PFSK-1 (cell line): ENCODE data around the gene NAA40.

ENCODE experiments used
- POLR2AphosphoS5 ChIP-seq: IDR thresholded peaks from 2 replicates; pipeline ENCODE4 v1.6.1; 2012; ENCODE audit warnings: low read depth, mild to moderate bottlenecking, control low read depth, low read length, moderate library complexity
- SIN3A ChIP-seq: IDR thresholded peaks from 2 replicates; pipeline ENCODE4 v1.6.1; 2012; ENCODE audit warnings: mild to moderate bottlenecking, low read length, moderate library complexity, borderline replicate concordance; ENCODE audit not compliant: insufficient read depth
- TAF1 ChIP-seq: IDR thresholded peaks from 2 replicates; pipeline ENCODE4 v1.6.1; 2012; ENCODE audit warnings: low read length, control low read depth, borderline replicate concordance; ENCODE audit not compliant: insufficient read depth
- TF ChIP-seq, protein P1 (sequence below), 2 experiments: IDR thresholded peaks; 2 replicates each; pipeline versions ENCODE4 v1.6.1 to v1.8.0; 2011 to 2012; ENCODE audit warnings: low read depth in 2 of 2, low read length in 2 of 2, control low read depth in 1 of 2, inconsistent platforms in 1 of 2, mild to moderate bottlenecking in 1 of 2, moderate library complexity in 1 of 2; ENCODE audit not compliant: insufficient read depth in 1 of 2

DNA sequence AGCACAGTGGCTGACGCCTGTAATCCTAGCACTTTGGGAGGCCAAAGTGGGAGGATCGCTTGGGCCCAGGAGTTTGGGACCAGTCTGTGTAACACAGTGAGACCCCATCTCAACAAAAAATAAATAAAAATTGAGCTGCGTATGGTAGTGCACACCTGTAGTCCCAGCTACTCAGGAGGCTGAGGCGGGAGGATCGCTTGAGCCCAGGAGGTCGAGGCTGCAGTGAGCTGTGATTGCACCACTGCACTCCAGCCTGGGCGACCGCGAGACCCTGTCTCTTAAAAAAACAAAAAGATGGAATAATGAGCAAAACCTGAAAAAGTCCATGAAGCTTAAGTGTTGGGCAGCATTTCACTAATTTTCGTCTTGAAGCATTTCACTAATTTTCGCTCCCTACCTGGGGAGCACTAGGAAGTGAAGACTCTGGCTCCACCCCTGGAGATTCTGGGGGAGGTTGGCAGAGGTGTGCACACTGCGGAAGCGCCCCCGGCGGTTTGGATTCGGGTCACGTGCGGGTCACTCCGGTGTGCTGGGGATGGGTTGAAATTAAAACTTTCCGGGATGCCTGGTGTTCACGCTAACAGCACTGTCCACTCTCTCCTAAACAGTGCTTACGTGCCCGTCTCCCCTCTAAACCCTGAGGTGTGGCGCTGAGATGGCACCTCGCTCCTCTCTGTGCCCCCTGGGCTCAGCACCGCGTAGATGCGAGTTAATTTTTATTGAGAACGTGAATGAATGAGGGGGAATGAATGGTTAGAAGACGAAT is 906 bp upstream of the NAA40 start:
- TF ChIP-seq SIN3A: no peak
- no peak for TF ChIP-seq TAF1
- TF ChIP-seq POLR2AphosphoS5: no peak
- TF ChIP-seq, protein P1, sequence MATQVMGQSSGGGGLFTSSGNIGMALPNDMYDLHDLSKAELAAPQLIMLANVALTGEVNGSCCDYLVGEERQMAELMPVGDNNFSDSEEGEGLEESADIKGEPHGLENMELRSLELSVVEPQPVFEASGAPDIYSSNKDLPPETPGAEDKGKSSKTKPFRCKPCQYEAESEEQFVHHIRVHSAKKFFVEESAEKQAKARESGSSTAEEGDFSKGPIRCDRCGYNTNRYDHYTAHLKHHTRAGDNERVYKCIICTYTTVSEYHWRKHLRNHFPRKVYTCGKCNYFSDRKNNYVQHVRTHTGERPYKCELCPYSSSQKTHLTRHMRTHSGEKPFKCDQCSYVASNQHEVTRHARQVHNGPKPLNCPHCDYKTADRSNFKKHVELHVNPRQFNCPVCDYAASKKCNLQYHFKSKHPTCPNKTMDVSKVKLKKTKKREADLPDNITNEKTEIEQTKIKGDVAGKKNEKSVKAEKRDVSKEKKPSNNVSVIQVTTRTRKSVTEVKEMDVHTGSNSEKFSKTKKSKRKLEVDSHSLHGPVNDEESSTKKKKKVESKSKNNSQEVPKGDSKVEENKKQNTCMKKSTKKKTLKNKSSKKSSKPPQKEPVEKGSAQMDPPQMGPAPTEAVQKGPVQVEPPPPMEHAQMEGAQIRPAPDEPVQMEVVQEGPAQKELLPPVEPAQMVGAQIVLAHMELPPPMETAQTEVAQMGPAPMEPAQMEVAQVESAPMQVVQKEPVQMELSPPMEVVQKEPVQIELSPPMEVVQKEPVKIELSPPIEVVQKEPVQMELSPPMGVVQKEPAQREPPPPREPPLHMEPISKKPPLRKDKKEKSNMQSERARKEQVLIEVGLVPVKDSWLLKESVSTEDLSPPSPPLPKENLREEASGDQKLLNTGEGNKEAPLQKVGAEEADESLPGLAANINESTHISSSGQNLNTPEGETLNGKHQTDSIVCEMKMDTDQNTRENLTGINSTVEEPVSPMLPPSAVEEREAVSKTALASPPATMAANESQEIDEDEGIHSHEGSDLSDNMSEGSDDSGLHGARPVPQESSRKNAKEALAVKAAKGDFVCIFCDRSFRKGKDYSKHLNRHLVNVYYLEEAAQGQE (IDR thresholded peaks at IDR 0.05; ENCODE audit: insufficient read depth in 1 of 2, low read depth in 2 of 2, low read length in 2 of 2): no peak
